Stromal cell of bone marrow (primary cell): ENCODE results near the gene SREK1IP1.

Experiments used
- DNase-seq: peaks from one replicate; pipeline ENCODE4 v3.0.0-alpha.2; 2012; ENCODE audit warnings: low read depth

SREK1IP1 gene

DNA sequence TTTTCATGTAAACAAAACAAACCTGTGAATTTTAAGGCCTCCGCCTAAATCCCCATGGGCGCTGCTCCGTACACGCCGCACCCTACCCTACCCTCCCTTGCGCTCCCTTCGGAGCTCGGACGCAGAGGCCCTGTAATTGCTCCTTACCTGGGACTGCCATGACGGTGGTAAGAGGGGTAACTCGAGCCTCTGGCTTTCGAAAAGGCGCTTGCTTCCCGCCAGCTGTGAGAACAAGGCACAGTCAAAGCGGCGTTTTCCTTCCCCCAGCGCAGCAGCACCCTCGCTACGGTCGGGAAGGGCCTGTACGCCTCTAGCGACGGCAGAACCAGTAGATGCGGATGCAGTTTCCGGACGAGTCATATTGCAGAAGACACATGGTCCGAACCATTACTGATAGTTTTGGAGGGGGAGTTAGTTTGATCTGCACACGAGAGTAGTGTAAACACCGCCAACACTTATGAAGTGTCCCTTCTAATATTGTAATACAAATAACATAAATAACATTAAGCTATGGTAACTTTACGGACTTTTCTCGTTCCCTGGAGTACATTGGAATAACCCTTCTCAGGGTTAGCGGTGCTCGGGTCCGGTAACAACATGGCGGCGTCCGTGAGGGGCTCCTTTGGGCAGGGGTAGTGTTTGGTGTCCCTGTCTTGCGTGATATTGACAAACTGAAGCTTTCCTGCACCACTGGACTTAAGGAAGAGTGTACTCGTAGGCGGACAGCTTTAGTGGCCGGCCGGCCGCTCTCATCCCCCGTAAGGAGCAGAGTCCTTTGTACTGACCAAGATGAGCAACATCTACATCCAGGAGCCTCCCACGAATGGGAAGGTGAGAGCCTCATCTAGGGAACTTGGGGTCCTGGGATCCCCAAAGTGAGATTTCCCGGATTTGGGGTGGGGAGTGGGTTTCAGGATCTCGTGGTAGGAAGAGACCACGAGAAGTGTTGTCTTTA, at the start of gene SREK1IP1, which contains the start of gene CWC27:
Gene SREK1IP1, minus strand, starts transcription at position 334 of the 955 bp plus-strand sequence. Its CDS starts 174 bp downstream, at position 160.
Gene CWC27, plus strand, starts transcription at position 573 of the 955 bp plus-strand sequence. Its CDS starts 217 bp downstream, at position 790.
- DNase-seq: peak; percentile 85

DNA sequence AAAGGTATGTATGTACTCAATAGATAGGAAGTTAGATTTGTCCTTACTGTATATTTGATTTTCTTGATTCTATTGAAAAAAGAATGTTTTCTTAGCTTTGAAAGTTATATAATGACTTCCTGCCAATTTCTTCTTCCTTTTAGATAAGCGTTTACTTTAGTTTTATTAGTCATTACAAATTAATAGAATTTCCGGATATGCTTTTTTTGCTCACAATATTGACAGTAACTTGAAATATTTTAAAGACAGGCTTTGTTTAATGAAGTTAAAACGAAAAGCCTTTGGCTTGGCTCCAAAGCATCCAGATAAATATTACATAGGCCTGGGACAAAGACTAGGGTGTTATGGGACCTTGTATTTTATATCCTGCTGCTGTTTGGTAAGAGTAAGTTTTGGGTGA, 49.8 kb upstream of the SREK1IP1 start:
- no peak for DNase-seq

DNA sequence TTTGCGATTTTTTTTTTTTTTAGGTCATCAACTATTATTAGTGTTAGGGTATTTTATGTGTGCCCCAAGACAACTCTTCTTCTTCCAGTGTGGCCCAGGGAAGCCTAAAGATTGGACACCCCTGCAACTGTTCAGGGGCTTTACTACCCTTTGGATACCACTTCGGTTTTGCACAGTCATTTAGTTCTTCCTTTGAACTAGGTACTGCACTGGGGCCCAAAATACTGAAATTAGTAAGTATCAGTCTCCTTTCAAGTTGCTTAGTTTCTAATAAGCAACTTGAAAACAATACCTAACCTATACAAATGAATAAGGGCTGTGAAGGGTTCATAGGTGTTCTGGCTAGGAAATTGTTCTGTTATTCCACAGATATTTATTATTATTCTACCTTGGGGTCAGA, 45.6 kb upstream of the SREK1IP1 start:
- DNase-seq: no peak

DNA sequence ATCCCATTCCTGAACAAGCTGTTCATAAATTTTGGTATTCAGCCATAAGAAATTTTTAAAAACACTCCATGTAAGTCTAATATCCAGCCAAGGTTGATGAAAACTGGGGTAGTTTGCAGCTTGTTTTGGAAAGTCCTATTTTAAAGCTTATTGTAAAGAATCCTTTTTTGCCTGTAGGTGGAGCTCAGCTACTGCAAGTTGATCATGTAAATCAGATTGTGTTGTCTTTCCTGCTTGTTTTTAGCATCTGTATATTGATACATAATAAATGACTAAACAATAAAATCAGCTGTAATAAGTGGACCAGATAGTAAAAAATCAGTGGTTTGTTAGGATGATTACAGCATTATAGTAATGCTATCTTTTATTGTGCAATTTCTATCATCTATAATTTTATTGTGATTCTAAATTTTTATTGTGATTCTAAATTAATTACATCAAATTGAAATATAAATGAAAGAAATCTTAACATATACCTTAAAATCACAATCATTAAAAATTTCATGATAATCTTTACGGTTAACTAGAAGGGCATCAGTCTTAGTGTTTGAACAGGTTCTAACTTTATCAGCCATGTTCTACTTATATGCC, 42.7 kb upstream of the SREK1IP1 start:
- peak; percentile 56 for DNase-seq

DNA sequence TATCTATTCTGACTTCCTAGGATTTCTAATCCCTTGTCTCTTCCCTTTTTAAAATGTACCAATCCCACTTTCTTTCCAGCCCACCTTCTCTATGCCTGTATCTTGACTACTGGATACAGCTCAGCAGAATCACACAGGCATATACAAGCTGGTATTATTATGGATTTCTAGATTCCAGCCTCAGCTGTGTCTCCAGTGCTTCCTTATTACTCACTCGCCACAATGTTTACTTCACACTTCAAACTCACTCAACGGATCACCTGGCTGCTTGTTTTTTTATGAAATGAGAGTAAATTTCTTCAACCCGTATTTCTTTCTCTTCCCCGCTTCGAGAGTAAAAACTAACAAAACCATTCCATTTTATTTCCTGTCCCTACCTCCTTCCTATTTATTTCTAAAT, 39.0 kb upstream of the SREK1IP1 start:
- DNase-seq: no peak

DNA sequence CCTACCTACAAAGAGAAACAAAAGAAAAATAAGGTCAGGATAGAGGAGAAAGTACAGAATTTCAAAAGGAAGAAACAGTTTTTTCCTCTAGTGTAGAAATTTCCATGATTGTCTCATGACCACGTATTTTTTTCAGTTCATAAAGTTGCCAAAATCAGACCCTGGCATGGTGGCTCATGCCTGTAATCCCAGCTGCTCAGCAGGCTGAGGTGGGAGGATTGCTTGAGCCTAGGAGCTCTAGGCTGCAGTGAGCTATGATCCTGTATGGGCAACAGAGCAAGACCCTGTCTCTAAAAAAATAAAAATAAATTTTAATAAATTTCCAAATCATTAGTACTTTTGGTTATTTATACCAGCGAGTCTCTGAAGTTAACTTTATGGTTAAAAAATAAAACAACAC, 38.0 kb upstream of the SREK1IP1 start:
- DNase-seq: no peak

DNA sequence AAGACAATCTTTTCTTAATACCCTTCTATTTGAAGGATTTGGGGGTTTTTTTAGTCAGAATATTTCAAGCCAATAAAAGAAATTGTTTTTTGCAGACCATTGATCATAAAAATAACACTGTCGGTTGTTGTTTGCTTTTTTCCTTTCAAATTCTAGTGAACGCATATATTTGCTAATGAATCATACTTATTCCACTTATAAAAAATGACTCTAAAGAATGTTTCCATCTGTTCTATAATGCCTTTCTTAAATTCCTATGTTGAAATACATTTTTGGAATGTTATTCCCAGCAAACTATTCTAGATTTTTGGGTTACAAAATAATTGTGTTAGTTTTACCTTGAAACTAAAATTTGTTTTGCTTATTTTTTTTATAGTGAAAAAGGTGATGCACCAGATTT, 32.4 kb upstream of the SREK1IP1 start:
- DNase-seq: no peak

DNA sequence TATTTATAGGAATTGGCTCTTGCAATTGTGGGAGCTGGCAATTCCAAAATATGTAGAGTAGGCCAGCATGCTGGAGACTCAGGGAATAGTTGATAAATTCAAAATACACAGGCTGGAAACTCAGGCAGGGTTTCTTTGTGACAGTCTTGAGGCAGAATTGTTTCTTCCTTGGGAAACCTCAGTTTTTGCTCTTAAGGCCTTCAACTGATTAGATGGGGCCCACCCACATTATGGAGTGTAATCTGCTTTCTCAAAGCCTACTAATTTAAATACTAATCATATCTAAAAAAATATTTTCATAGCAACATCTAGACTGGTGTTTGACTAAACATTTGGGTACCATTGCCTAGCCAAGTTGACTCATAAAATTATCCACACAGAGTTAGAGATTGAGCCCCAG, 27.8 kb upstream of the SREK1IP1 start:
- no peak for DNase-seq

DNA sequence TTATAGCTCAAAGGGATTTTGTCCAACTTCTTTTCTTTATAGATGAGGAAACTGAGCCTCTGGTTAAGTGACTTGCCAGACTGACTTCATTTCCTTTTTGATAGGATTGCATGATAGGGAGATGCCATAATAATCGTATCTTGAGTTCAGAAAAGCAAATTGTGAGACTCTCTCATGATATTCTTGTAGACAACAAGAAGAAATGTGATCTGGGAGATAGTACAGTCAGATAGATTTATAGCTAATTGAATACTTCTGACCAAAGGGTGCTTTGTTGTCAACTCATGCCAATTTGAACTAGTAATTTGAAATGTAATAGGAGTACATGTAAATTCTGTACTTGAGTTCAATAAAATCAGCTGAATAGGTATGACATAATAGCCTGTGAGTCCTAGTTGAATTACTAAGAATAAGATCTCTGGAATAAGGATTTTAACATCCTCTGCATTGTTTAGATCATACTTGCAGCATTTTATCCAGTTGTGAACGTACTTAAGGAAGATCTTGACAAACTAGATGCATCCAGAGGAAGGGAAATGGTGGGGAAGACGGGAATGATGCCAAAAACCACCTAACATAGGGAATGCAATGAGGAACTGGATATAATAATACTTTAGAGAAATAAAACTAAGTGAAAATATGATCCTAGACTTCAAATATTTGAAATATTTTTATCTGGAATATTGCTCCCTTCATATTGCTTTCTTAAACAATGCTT, 25.7 kb upstream of the SREK1IP1 start:
- DNase-seq: no peak

DNA sequence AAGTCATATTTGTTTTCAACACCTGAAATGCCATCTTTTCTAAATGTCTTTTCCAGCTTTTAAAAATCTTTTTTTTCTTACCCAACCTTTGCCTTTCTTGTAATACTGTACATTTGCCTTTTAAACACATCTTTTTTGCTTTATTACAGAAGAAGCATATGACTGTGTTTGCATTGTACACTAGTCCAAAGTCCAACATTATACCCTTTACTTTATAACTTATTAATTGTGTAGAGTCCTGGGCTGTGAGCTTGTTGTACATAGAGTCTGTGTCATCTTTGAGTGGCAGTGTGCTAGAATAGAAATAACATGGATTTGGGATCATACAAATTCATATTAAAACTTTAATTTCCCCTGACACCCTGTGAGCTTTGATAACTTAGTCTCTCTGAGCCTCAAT, 24.0 kb upstream of the SREK1IP1 start:
- DNase-seq: no peak

DNA sequence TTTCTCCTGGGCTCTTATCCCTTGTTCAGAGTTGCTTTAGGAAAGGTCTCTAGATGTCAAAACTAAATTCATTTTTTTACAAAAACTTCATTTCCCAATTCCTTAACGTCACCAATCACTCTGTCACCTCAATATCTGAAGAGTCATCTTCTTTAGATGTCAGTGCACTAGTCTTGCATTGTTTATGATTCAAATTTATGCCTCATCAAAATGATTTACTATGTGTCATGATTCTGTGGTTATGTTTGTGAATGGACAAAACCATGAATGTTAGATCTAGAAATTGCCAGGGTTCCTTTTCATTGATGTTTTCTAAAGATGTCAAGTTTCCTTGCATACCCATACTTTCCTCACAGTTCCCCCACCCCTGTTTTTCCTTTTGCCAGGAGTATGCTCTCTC, 21.7 kb upstream of the SREK1IP1 start:
- no peak for DNase-seq

DNA sequence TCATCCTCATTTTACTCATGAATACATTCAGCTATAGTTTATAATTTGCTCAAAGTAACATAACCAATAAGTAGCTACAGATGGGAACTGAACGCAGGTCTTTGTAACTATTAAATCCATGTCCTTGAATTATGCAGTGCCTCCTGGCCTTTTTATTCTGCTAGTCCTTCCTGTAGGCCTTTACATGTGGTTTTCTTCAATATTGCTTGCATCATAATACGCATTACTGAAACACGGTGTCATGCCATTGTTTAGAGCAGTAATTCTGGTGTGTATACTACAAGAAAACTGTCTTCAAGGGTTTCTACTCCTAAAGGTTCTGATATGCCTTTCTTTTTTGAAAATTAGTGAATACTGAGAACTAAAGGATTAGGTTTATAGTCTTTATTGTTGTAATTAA, 21.0 kb upstream of the SREK1IP1 start:
- DNase-seq: no peak

DNA sequence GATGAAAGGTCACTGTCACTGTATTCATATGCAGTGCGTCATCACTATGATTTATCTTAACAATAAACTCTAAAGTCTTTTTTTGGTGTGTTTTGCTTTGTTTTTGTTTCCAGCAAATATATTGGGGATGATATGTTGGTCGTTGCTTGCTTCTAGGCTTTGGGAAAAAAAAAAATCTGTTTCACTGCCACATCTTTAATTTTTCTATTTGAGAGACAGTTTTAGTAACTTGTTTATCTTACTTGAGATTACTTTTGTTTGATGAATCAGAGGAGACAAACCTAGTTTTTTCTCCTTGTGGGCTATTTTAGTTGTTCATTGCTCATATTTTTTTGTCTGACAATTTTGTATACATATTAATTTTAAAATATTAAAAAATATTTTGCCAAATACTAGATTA, 19.7 kb upstream of the SREK1IP1 start:
- no peak for DNase-seq

DNA sequence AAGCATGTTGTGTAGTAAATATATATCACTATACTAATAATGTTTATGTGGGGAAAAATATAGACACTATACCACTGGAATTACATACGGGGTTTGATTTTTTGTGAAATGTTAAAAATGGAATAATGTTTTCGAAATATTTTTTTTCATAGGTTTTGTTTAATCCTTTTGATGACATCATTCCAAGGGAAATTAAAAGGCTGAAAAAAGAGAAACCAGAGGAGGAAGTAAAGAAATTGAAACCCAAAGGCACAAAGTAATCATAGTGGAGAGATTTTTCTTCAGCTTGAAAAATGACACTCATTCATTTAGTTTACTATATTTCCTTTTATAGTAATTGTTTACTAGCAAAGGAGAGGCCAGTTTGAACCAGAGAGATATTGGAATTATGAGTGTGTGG, 17.9 kb upstream of the SREK1IP1 start:
- no peak for DNase-seq

DNA sequence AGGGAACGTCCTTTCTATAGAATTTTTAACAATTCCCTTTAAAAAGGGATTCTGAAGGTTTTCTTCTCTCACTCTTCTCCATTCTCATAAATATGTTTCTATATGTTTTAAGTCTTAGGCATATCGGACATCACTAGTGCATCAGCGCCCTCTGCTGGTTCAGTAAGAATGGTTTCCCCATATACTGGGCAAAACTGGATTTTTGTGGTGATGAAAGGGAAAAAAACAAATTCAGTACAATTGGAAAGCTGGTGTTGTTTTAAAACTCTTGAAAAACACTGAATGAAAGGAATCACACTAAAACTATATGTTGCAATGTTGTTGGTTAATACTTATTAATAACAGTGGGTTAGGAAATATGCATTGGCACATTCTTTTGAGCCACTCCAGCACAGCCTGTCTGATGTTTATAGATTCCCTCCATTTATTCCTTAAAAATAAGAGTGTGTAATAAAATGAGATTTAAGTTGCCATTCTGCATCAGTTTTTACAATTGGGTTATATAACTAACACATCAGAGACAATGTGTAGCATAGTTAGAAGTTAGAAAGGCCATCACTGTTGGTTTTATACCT, 16.0 kb upstream of the SREK1IP1 start:
- DNase-seq: peak; percentile 60

DNA sequence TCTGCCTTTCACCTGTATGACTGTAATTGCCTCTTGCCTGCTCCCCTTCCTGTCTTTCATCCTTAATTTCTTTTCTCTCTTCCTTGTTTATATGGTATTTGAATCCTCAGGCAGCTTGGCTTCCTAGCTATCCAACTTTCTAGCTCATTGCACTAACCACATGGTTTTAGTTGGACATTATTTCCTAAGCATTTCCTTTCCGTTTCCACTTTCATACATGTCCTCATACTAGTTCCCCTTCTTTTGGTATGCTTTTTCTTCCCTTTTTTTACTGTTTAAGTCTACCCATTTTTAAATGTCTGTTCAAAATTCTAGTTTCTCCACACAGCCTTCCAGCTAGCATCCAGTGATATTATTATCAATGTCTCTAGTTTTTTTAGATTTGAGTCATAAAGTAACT, 6.8 kb upstream of the SREK1IP1 start:
- DNase-seq: no peak

DNA sequence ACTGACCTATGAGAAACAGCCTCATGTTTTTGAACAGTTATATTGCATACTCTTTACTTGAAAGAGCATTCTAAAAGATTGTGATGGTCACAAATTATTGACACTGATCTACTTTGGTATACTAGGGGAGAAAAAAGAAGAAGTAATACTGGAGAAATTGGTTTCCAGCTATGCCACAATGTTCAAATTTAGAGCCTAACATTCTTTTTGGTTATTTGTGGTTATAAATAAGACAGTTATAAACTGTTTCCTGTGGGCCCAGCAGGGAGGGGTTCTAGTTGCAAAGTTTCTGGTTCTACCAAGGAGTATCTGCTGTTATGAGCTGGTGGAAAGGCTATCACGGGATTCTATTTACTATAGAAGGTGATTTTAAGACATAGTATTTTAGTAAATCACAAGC, 5.0 kb upstream of the SREK1IP1 start:
- no peak for DNase-seq

DNA sequence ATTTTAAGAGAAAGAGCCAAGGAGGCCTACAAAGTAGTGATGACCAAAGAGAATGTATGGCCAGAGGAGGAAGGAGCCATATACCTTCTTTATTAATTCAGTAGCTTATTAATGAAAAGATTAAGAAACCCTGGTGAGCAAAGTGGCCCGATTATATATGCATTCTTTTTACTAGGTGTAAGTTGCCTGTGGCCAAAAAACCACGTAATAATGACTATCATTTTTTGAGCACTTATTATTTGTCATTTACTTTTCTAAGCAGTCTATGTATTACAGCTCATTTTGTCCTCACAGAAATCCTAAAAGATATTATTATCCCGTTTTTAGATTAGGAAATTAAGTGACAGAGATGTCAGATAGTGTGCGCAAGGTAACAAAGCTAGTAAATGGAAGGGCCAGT, 3.2 kb upstream of the SREK1IP1 start:
- DNase-seq: no peak

DNA sequence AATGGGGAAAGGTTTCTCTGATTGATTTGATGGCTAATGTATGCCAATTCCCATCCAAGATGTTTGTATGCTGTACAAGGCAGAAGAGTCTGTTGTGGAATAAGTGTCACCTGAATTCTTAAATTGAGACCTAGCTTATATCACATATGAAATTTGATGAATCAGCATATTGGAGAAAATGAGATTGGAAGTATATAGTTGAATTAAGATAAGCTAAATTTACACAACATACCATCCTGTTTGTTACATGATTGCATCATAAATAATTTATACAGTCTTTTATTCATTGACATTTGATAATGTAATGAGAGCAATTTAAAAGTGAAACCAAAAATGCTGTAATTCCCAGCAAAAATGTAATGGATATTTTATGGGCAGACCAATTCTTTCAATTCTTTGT, 1.4 kb upstream of the SREK1IP1 start:
- DNase-seq: no peak

DNA sequence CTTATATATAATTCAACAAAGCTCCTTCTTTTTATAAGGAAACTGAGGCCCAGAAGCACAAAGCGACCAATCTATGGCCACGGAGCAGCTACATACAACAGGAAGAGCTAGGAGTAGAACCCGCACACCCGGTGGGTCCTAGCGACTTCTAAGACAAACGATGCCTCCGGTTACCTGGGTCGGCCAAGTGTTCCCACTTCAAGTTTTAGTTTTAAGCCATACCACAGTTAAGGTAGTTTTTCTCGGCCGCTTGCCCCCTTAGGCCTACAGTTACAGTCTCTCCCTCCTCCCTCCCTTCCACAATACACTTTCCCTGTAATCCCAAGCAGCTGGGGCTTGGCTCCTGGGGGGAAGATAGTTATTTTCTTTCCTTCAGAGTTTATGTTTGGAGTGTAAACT, 533 bp downstream of the SREK1IP1 start:
- DNase-seq: peak; percentile 7

DNA sequence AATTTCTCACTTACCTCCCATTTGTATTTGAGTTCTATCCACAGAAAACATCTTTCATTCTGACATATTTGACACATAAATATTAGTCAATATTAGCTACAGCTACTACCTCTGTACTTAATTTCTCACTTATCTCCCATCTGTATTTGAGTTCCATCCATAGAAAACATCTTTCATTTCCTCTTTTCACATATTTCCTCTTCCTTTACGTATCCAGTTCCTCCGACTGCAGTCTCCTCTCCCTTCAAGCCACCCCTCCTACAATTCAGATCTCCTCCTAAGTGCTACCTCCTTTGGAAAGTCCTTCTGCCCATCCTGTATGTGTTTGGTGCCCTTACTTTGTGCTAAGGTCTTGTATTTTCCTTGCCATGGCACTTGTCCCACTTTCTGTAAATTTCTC, 1.6 kb downstream of the SREK1IP1 start:
- DNase-seq: no peak

DNA sequence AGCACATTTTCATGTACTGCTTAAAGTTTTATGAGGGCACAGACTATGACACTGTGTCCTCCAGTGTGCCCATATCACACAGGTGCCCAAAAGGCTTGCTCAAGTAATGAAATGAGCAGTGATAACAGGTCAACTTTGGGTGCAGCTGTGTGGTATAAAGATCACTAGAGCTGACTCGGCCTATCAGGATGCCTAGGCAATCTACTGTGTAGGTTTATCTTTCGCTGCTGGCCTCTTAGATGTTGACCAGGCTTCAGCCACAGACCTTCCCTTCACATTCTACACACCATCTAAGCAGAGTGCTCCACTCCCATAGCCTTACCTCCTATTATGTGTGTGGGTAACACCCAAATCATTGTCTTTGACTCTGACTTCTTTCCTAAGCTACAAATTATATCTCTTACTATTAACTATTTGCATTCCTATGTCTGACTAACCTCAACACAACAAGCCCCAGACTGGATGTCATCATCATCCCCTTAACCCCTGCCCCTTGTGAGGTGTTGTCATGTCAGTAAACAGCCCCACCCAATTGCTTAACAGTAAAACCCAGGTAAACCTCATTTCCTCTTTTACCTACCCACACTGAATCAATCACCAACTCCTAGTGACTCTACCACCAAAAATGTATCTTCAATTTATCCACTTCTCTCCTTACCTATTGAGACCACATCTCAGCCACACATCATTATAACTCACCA, 2.5 kb downstream of the SREK1IP1 start:
- DNase-seq: no peak
